H9 (cell line): ENCODE data around the gene TBC1D8. TPM values are rescaled to one million over a fixed set of nuclear protein-coding genes. Genes with fewer than 3 reads are reported as not detected.
A peak's percentile ranks its signal among the peaks of the same experiment; 100 is the strongest.

ENCODE experiments used
- DNase-seq: peaks from one replicate; pipeline ENCODE4 v3.0.0-alpha.2; 2017
- H2AFZ ChIP-seq: one replicate; pipeline ENCODE4 v1.6.1; 2013; ENCODE audit warnings: mild to moderate bottlenecking, low read length, control low read depth, moderate library complexity
- H2AK5ac ChIP-seq: 2 replicates; pipeline ENCODE4 v1.6.1; 2013; ENCODE audit warnings: low read length, control low read depth, mixed read lengths; ENCODE audit not compliant: insufficient read length
- H2BK120ac ChIP-seq: one replicate; pipeline ENCODE4 v1.6.1; 2013; ENCODE audit warnings: low read depth, mild to moderate bottlenecking, low read length, control low read depth, inconsistent platforms; ENCODE audit not compliant: poor library complexity, severe bottlenecking
- H2BK12ac ChIP-seq: 2 replicates; pipeline ENCODE4 v1.6.1; 2013; ENCODE audit warnings: low read length, control low read depth, mixed read lengths, low read depth; ENCODE audit not compliant: insufficient read length
- H2BK15ac ChIP-seq: 2 replicates; pipeline ENCODE4 v1.6.1; 2013; ENCODE audit warnings: low read depth, low read length, control low read depth
- H2BK20ac ChIP-seq: one replicate; pipeline ENCODE4 v1.6.1; 2013; ENCODE audit warnings: low read depth, mild to moderate bottlenecking, low read length, control low read depth, inconsistent platforms; ENCODE audit not compliant: poor library complexity, severe bottlenecking
- H2BK5ac ChIP-seq: 2 replicates; pipeline ENCODE4 v1.6.1; 2013; ENCODE audit warnings: low read length, control low read depth, mixed read lengths; ENCODE audit not compliant: insufficient read length
- H3K14ac ChIP-seq: 2 replicates; pipeline ENCODE4 v1.6.1; 2013; ENCODE audit warnings: low read length, control low read depth; ENCODE audit not compliant: insufficient read depth
- H3K18ac ChIP-seq: 2 replicates; pipeline ENCODE4 v1.6.1; 2013; ENCODE audit warnings: low read depth, mild to moderate bottlenecking, mixed read lengths, low read length, control low read depth; ENCODE audit not compliant: insufficient read length
- H3K23ac ChIP-seq: 2 replicates; pipeline ENCODE4 v1.6.1; 2013; ENCODE audit warnings: low read length, control low read depth, mixed read lengths, low read depth; ENCODE audit not compliant: insufficient read length
- H3K23me2 ChIP-seq: 2 replicates; pipeline ENCODE4 v1.6.1; 2013; ENCODE audit warnings: low read depth, mild to moderate bottlenecking, mixed read lengths, low read length, control low read depth; ENCODE audit not compliant: insufficient read length, poor library complexity, severe bottlenecking
- H3K27ac ChIP-seq: 2 replicates; pipeline ENCODE4 v1.5.1; 2013; ENCODE audit warnings: low read length, control low read depth, mixed read lengths, low read depth; ENCODE audit not compliant: insufficient read length
- H3K27me3 ChIP-seq: 2 replicates; pipeline ENCODE4 v1.6.1; 2013; ENCODE audit warnings: low read length, control low read depth, inconsistent platforms; ENCODE audit not compliant: insufficient read depth
- H3K4ac ChIP-seq: 2 replicates; pipeline ENCODE4 v1.6.1; 2013; ENCODE audit warnings: low read depth, mild to moderate bottlenecking, control low read depth, inconsistent platforms, low read length, moderate library complexity
- H3K4me1 ChIP-seq: 2 replicates; pipeline ENCODE4 v1.6.1; 2013; ENCODE audit warnings: low read length, control low read depth, inconsistent platforms; ENCODE audit not compliant: insufficient read depth
- H3K4me2 ChIP-seq: 2 replicates; pipeline ENCODE4 v1.6.1; 2013; ENCODE audit warnings: low read length, control low read depth, mixed read lengths; ENCODE audit not compliant: insufficient read length, insufficient read depth
- H3K56ac ChIP-seq: 2 replicates; pipeline ENCODE4 v1.6.1; 2013; ENCODE audit warnings: low read depth, mild to moderate bottlenecking, mixed read lengths, low read length, control low read depth; ENCODE audit not compliant: insufficient read length
- H3K79me1 ChIP-seq: 2 replicates; pipeline ENCODE4 v1.6.1; 2013; ENCODE audit warnings: low read depth, mild to moderate bottlenecking, moderate library complexity, low read length, control low read depth, inconsistent platforms; ENCODE audit not compliant: insufficient read depth, poor library complexity, severe bottlenecking
- H3K79me2 ChIP-seq: 2 replicates; pipeline ENCODE4 v1.6.1; 2013; ENCODE audit warnings: low read length, control low read depth, inconsistent platforms; ENCODE audit not compliant: insufficient read depth
- H3K9ac ChIP-seq: 2 replicates; pipeline ENCODE4 v1.6.1; 2013; ENCODE audit warnings: low read length, control low read depth, mixed read lengths; ENCODE audit not compliant: insufficient read length; ENCODE audit errors: extremely low read depth
- H3K9me3 ChIP-seq: one replicate; pipeline ENCODE4 v1.6.1; 2013; ENCODE audit warnings: low read depth, low read length, inconsistent platforms; ENCODE audit not compliant: control insufficient read depth
- H3T11ph ChIP-seq: one replicate; pipeline ENCODE4 v1.6.1; 2013; ENCODE audit warnings: mild to moderate bottlenecking, low read length, control low read depth, inconsistent platforms
- H4K20me1 ChIP-seq: one replicate; pipeline ENCODE4 v1.6.1; 2013; ENCODE audit not compliant: control insufficient read depth, insufficient read length, insufficient read depth
- H4K5ac ChIP-seq: 2 replicates; pipeline ENCODE4 v1.6.1; 2013; ENCODE audit warnings: low read depth, mild to moderate bottlenecking, mixed read lengths, low read length, control low read depth; ENCODE audit not compliant: insufficient read length
- H4K8ac ChIP-seq: replicated peaks from 2 replicates; pipeline ENCODE4 v1.6.1; 2013; ENCODE audit warnings: low read length, control low read depth, mixed read lengths, low read depth; ENCODE audit not compliant: insufficient read length
- H4K91ac ChIP-seq: 2 replicates; pipeline ENCODE4 v1.6.1; 2013; ENCODE audit warnings: low read depth, mild to moderate bottlenecking, moderate library complexity, mixed read lengths, low read length, control low read depth; ENCODE audit not compliant: insufficient read length
- H3K27ac Mint-ChIP-seq, 3 experiments: 2 replicates in 2 of 3; 3 replicates in 1 of 3; pipeline ENCODE4 v1.8.0; 2020 to 2021; ENCODE audit warnings: mixed read lengths in 3 of 3, mild to moderate bottlenecking in 1 of 3, moderate library complexity in 1 of 3
- H3K27me3 Mint-ChIP-seq: 2 replicates; pipeline ENCODE4 v1.8.0; 2021; ENCODE audit warnings: low read depth, mild to moderate bottlenecking, moderate library complexity, mixed read lengths
- H3K36me3 Mint-ChIP-seq, 3 experiments: 2 replicates in 2 of 3; 3 replicates in 1 of 3; pipeline ENCODE4 v1.8.0; 2020 to 2021; ENCODE audit warnings: low read depth in 3 of 3, mixed read lengths in 3 of 3; ENCODE audit not compliant: insufficient read depth in 1 of 3
- H3K4me1 Mint-ChIP-seq, 2 experiments: 2 replicates each; pipeline ENCODE4 v1.8.0; 2020; ENCODE audit warnings: mixed read lengths in 2 of 2
- H3K4me3 Mint-ChIP-seq, 2 experiments: 2 replicates in 1 of 2; 3 replicates in 1 of 2; pipeline ENCODE4 v1.8.0; 2020 to 2021; ENCODE audit warnings: mild to moderate bottlenecking in 2 of 2, mixed read lengths in 2 of 2, moderate library complexity in 1 of 2
- H3K9me3 Mint-ChIP-seq, 2 experiments: 2 replicates in 1 of 2; 3 replicates in 1 of 2; pipeline ENCODE4 v1.8.0; 2020; ENCODE audit warnings: mild to moderate bottlenecking in 2 of 2, mixed read lengths in 2 of 2, moderate library complexity in 1 of 2
- CTCF ChIP-seq: fragments of 200-600 bp; sonication (generic); conservative IDR thresholded peaks from 3 replicates; pipeline ENCODE4 v1.8.0; 2021; ENCODE audit warnings: antibody characterized with exemption, mild to moderate bottlenecking
- WGBS: extraction: QIAGEN DNeasy Blood & Tissue Kit; methylation state at CpG from one replicate; pipeline ENCODE4 v1.1.7; 2013; ENCODE audit warnings: missing lambda C conversion rate, low lambda C conversion rate, mixed read lengths; ENCODE audit not compliant: insufficient read length; ENCODE audit errors: extremely low coverage; 5-methylcytosine and 5-hydroxymethylcytosine counted together
- total RNA-seq: library from RNA; stranded (reverse); gene quantifications from 2 replicates; pipeline ENCODE4 v1.2.1, GENCODE V29; 2021

The TBC1D8 gene
- total RNA-seq, 1 experiment from 2014 or later = 16.6 TPM

DNA sequence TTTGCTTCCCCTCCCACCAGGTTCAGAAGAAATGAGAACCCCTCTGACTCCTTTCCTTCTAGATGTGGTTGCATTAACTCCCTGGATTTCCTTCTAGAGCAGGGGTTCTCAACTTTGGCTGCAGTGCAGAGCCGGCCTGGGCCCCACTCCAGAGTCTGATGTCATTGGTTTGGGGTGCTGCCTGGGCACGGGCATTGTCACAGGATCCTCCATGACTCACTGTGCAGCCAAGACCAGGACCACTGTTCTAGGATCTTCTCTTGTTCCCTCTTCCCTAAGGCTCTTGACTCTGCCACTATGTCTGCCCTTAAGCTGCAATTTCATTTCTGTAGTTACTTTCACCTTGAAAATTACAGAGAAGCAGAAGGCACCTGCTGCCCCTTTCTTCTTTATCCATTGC lies 31.8 kb downstream of the TBC1D8 start:
- Histone ChIP-seq H3K9ac (no peak overlapping the region), H3K9me3 (no peaks in the 10 kb centered on the region), H3K4ac (no peak overlapping the region), H3K56ac (no peak overlapping the region), H2BK5ac (no peak overlapping the region), H2BK20ac (no peak overlapping the region), H3K4me1 (peaks cover 15% of the 10 kb centered on the region; the same call in 1 of the 2 replicates), H3K79me1 (peaks cover 3% of the 10 kb centered on the region), H4K91ac (no peak overlapping the region), H3K23me2 (no peaks in the 10 kb centered on the region), H4K8ac (no peak overlapping the region), H3K14ac (no peak overlapping the region), H3K23ac (no peak overlapping the region), H3K79me2 (peaks cover 8% of the 10 kb centered on the region; the same call in 1 of the 2 replicates), H2BK15ac (no peak overlapping the region), H2AK5ac (no peak overlapping the region), H2BK120ac (no peak overlapping the region), H4K5ac (no peak overlapping the region), H3K4me2 (no peak overlapping the region), H3K27ac (no peak overlapping the region), H3K27me3 (no peaks in the 10 kb centered on the region), H2BK12ac (no peak overlapping the region), H2AFZ (no peak overlapping the region), H3T11ph (no peak overlapping the region), H3K18ac (no peak overlapping the region), H4K20me1 (no peaks in the 10 kb centered on the region)
- Mint-ChIP-seq H3K4me1 (peaks cover 20 to 30% of the 10 kb centered on the region in 2 experiments), H3K9me3 (no peaks in the 10 kb centered on the region), H3K27me3 (no peaks in the 10 kb centered on the region), H3K36me3 (peaks cover 0 to 3% (median 3%) of the 10 kb centered on the region in 3 experiments; a peak in 2 of 7 replicates), H3K27ac (peak overlapping the region in 1 of 3 experiments; percentile 84; a peak in 4 of 7 replicates), H3K4me3 (no peak overlapping the region)
- no peak for TF ChIP-seq CTCF
- no CpG with 5 or more reads among the region's 2 CpGs for WGBS
- DNase-seq = no peak
